Spleen (tissue), 7 donors: ENCODE measurements around the gene CNKSR3.

Source experiments
- CTCF ChIP-seq, 11 experiments: fragments of 200-600 bp in 7 of 11; fragments of 450-650 bp in 4 of 11; sonication (generic) in 4 of 11; IDR thresholded peaks in 8 of 11; conservative IDR thresholded peaks in 3 of 11; 1 replicate in 7 of 11; 2 replicates in 4 of 11; pipeline versions ENCODE4 v1.4.0 to v1.8.0; 2016 to 2021; ENCODE audit warnings: antibody characterized with exemption in 11 of 11, inconsistent platforms in 4 of 11, mild to moderate bottlenecking in 1 of 11
- POLR2A ChIP-seq, 3 donors: fragments of 450-650 bp; IDR thresholded peaks; one replicate each; pipeline ENCODE4 v1.5.1; 2017; ENCODE audit warnings: antibody characterized with exemption in 3 of 3, mild to moderate bottlenecking in 1 of 3
- POLR2AphosphoS5 ChIP-seq, 3 donors: sonication (generic); formaldehyde crosslinking; IDR thresholded peaks; one replicate each; pipeline ENCODE4 v1.5.1; 2017; ENCODE audit warnings: antibody characterized with exemption in 3 of 3
- donor health status: DM: no; HTN: no; CAD: no; lungs with moderate emphysema.
- donor health status: DM: no; HTN: no; CAD: no.
- donor health status: DM: no; HTN: no; CAD: no.

DNA sequence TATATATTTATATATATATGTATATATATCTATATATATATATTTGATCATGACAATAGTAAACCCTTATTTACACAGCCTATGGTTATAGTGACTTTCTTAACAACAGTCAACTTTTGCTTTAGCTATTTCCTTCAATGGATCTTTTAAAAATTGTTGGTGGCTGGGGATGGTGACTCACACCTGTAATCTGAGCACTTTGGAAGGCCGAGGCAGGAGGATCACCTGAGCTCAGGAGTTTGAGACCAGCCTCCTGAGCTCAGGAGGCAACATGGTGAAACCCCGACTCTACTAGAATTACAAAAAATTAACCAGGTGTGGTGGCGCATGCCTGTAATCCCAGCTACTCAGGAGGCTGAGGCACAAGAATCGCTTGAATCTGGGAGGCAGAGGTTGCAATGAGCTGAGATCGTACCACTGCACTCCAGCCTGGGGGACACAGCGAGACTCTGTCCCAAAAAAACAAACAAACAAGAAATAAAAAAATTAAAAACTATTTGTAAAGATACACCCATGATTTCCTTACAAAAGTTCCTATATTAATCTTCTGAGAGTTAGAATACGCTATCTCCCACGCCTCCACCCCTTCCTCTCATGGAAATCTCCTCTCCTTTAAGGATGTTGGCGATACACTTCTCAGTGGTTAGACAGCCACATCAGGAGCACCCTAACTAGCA, 29.2 kb upstream of the CNKSR3 start:
- TF ChIP-seq CTCF (IDR thresholded peaks at IDR 0.05 in 8 of 11, conservative IDR thresholded peaks at IDR 0.05 in 3 of 11) (no peak), POLR2A (IDR thresholded peaks at IDR 0.05) (no peak), POLR2AphosphoS5 (IDR thresholded peaks at IDR 0.05) (no peak)
